Activated T-helper 17 cell treated with anti-CD3 and anti-CD28 coated beads, Interleukin-2, amount 50 U/mL, for 72 hours (primary cell): Measurements from ENCODE around the gene SYCE3. TPM values are rescaled to one million over a fixed set of nuclear protein-coding genes. Genes with fewer than 3 reads are reported as not detected.
"Not testable (repeated sequence)": the region's sequence is repeated elsewhere in the genome, so short reads cannot be mapped to it uniquely, and the experiment has no call there.

ENCODE experiments used
- ATAC-seq: fragments of 150-1000 bp; cut with Tn5 transposase; replicated peaks from 2 replicates; pipeline ENCODE4 v1.10.0; 2021; ENCODE audit warnings: mild to moderate bottlenecking, moderate library complexity
- H3K27ac Mint-ChIP-seq: one replicate; pipeline ENCODE4 v1.8.0; 2022; ENCODE audit warnings: mixed read lengths
- H3K27me3 Mint-ChIP-seq: one replicate; pipeline ENCODE4 v1.8.0; 2022; ENCODE audit warnings: mixed read lengths
- H3K36me3 Mint-ChIP-seq: one replicate; pipeline ENCODE4 v1.8.0; 2022; ENCODE audit warnings: low read depth, mild to moderate bottlenecking, mixed read lengths
- H3K4me1 Mint-ChIP-seq: one replicate; pipeline ENCODE4 v1.8.0; 2022; ENCODE audit warnings: mixed read lengths
- H3K4me3 Mint-ChIP-seq: one replicate; pipeline ENCODE4 v1.8.0; 2022; ENCODE audit warnings: mild to moderate bottlenecking, mixed read lengths
- H3K9me3 Mint-ChIP-seq: one replicate; pipeline ENCODE4 v1.8.0; 2022; ENCODE audit warnings: mixed read lengths
- total RNA-seq, 2 donors: library from RNA; stranded (reverse); gene quantifications; one replicate each; pipeline ENCODE4 v1.2.3, GENCODE V29; 2022

Gene SYCE3
- total RNA-seq, 2 donors from 2014 or later: 0.65 to 2.3 TPM

GRCh38 chr22:50520826-50521453 lies 41.8 kb downstream of the SYCE3 start:
- Mint-ChIP-seq H3K27me3 (no peaks in the 10 kb centered on the region), H3K4me1 (peaks cover 5% of the 10 kb centered on the region)

GRCh38 chr22:50520184-50520583 lies 42.5 kb downstream of the SYCE3 start:
- H3K36me3 Mint-ChIP-seq: peaks cover 77% of the 10 kb centered on the region
- not testable (repeated sequence) for H3K27me3 Mint-ChIP-seq, H3K27ac Mint-ChIP-seq, H3K4me3 Mint-ChIP-seq, H3K4me1 Mint-ChIP-seq, ATAC-seq, H3K9me3 Mint-ChIP-seq

More at GRCh38 chr22:50520826-50521453, 41.8 kb downstream of the SYCE3 start:
- Mint-ChIP-seq H3K4me3 (no peak overlapping the region), H3K36me3 (peaks cover 73% of the 10 kb centered on the region), H3K9me3 (no peaks in the 10 kb centered on the region), H3K27ac (no peak overlapping the region)
- ATAC-seq: no peak

- Mint-ChIP-seq H3K4me3 (no peak overlapping the region), H3K36me3 (peaks cover 75% of the 10 kb centered on the region), H3K27ac (no peak overlapping the region), H3K27me3 (no peaks in the 10 kb centered on the region), H3K4me1 (peaks cover 6% of the 10 kb centered on the region), H3K9me3 (no peaks in the 10 kb centered on the region)
- no peak for ATAC-seq
Observed at GRCh38 chr22:50519151-50519550, 43.6 kb downstream of the SYCE3 start.

GRCh38 chr22:50518606-50519005 lies 44.1 kb downstream of the SYCE3 start:
- ATAC-seq: no peak
- H3K4me1 Mint-ChIP-seq: peaks cover 6% of the 10 kb centered on the region
- H3K9me3 Mint-ChIP-seq: no peaks in the 10 kb centered on the region
- H3K27me3 Mint-ChIP-seq: no peaks in the 10 kb centered on the region
- H3K36me3 Mint-ChIP-seq: peaks cover 75% of the 10 kb centered on the region
- H3K4me3 Mint-ChIP-seq: no peak overlapping the region
- H3K27ac Mint-ChIP-seq: no peak overlapping the region

DNA sequence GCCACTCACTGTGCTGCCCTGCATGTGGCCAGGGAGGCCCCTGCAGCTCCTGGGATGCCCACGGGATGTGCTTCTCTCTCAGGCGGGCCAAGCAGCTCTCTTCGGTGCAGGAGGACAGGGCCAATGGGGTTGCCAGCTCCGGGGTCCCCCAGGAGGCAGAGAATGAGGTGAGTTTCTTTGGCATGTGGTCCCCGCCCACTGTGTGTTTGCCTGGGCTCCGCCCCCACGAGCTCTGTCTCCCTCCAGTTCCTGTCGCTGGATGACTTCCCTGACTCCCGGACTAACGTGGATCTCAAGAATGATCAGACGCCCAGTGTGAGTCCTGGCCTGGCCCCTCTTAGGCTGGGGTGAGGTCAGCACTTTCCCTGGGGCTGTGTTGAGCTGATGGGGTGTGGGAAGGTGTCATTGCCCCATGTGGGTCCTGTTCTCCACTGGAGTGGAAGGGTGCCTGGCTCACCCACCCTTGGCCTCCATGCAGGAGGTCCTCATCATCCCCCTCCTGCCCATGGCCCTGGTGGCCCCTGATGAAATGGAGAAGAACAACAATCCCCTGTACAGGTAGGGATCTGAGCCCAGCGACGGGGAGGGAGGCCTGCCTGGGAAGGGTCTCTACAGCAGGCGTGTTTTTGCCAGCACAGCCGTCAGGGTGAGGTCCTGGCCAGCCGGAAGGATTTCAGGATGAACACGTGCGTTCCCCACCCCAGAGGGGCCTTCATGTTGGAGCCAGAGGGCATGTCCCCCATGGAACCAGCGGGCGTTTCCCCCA lies 45.0 kb downstream of the SYCE3 start:
- H3K4me3 Mint-ChIP-seq: no peak overlapping the region
- peaks cover 77% of the 10 kb centered on the region for H3K36me3 Mint-ChIP-seq
- H3K27me3 Mint-ChIP-seq: no peaks in the 10 kb centered on the region
- H3K9me3 Mint-ChIP-seq: no peaks in the 10 kb centered on the region
- peaks cover 6% of the 10 kb centered on the region for H3K4me1 Mint-ChIP-seq
- ATAC-seq: no peak
- no peak overlapping the region for H3K27ac Mint-ChIP-seq

DNA sequence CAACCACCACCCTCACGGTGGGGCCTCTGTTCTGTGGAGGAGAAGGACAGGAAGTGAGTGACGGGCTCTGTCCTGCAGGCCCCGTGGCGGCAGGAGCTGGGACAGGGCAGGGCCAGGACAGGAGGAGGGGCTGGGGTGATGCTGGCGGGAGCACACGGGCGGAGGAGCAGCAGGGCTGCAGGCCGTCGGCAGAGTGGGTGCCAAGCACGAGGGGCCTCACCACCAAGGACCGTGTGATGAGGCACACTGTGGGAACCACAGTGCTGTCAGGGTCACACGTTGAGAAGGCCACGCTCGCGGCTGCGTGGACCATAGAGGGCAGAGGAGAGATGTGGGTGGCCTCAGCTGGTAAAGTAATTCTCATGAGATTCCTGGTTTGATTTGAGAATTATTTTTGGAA lies 45.8 kb downstream of the SYCE3 start:
- no peaks in the 10 kb centered on the region for H3K27me3 Mint-ChIP-seq
- no peak overlapping the region for H3K27ac Mint-ChIP-seq
- no peak for ATAC-seq
- H3K4me1 Mint-ChIP-seq: peaks cover 10% of the 10 kb centered on the region
- H3K9me3 Mint-ChIP-seq: no peaks in the 10 kb centered on the region
- H3K4me3 Mint-ChIP-seq: no peak overlapping the region
- peaks cover 85% of the 10 kb centered on the region for H3K36me3 Mint-ChIP-seq

DNA sequence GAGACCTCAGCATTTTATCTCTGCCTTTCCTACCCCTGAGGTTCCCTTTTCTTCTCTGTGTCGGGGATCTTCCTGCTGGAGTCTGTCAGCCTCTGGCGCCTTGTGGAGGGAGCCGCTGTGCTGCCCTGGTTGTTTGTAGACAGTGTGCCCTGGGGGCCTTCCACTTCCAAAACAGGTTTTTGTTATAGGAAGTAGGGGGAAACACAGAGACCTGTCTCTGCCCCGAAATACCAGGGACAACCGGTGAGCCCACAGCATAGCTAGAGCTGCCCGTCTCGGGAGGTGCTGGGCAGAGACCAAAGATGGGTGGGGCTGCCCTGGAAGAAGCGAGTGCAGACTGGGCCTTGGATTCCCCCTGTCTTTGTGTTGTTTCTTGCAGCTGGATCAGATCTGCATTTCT lies 46.7 kb downstream of the SYCE3 start:
- ATAC-seq: no peak
- no peak overlapping the region for H3K27ac Mint-ChIP-seq
- peaks cover 89% of the 10 kb centered on the region for H3K36me3 Mint-ChIP-seq
- H3K4me3 Mint-ChIP-seq: no peak overlapping the region
- no peaks in the 10 kb centered on the region for H3K27me3 Mint-ChIP-seq
- peaks cover 10% of the 10 kb centered on the region for H3K4me1 Mint-ChIP-seq
- H3K9me3 Mint-ChIP-seq: no peaks in the 10 kb centered on the region

GRCh38 chr22:50513175-50513574 lies 49.5 kb downstream of the SYCE3 start:
- ATAC-seq: no peak
- no peak overlapping the region for H3K27ac Mint-ChIP-seq
- H3K27me3 Mint-ChIP-seq: no peaks in the 10 kb centered on the region
- no peak overlapping the region for H3K4me3 Mint-ChIP-seq
- H3K9me3 Mint-ChIP-seq: no peaks in the 10 kb centered on the region
- peaks cover 21% of the 10 kb centered on the region for H3K4me1 Mint-ChIP-seq
- H3K36me3 Mint-ChIP-seq: peaks cover 77% of the 10 kb centered on the region

GRCh38 chr22:50508897-50509296 lies 53.8 kb downstream of the SYCE3 start:
- Mint-ChIP-seq H3K27ac (peak overlapping the region; percentile 94), H3K4me1 (peaks cover 14% of the 10 kb centered on the region), H3K27me3 (no peaks in the 10 kb centered on the region), H3K9me3 (no peaks in the 10 kb centered on the region), H3K36me3 (peaks cover 54% of the 10 kb centered on the region), H3K4me3 (peak overlapping the region; percentile 99)
- ATAC-seq: no peak

- peak within 1 kb of the TSS; percentile 99 for H3K4me3 Mint-ChIP-seq
- H3K27me3 Mint-ChIP-seq: no peaks in the 10 kb centered on the region
- H3K4me1 Mint-ChIP-seq: peaks cover 14% of the 10 kb centered on the region
- H3K9me3 Mint-ChIP-seq: no peaks in the 10 kb centered on the region
- H3K36me3 Mint-ChIP-seq: peaks cover 49% of the 10 kb centered on the region
- H3K27ac Mint-ChIP-seq: peak within 1 kb of the TSS; percentile 94
- peak; percentile 79 for ATAC-seq
Observed at GRCh38 chr22:50507991-50508884, 54.5 kb downstream of the SYCE3 start, which contains the start of gene NCAPH2. TSS of gene NCAPH2 (plus strand) at chr22:50508224. CDS start at chr22:50508338, 114 bp downstream.

DNA sequence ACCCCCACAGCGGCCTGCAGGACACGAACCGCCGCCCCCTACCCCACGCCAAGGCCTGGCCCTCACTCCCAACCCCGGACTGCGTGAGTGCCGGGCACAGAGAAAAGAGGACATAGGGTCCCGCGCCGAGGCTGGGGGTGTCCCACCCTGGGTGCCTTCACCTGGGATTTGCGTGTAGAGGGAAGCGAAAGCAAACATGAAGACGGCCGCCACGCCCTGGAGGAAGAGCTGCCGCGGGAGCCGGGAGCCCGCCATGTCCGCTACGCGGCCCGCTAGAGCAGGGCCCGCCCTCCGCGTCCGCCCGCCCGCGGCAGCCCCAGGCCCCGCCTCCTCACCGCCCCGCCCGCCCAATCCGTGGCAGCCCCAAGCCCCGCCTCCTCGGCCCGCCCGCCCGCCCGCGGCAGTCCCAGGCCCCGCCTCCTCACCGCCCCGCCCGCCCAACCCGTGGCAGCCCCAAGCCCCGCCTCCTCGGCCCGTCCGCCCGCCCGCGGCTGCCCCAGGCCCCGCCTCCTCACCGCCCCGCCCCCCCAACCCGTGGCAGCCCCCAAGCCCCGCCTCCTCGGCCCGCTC lies 55.2 kb downstream of the SYCE3 start, which contains the start of gene LMF2:
Gene LMF2, minus strand, starts transcription at position 282 of the 570 bp plus-strand sequence. Its CDS starts 27 bp downstream, at position 255.
- H3K36me3 Mint-ChIP-seq: peaks cover 44% of the 10 kb centered on the region
- H3K27me3 Mint-ChIP-seq: no peaks in the 10 kb centered on the region

GRCh38 chr22:50506611-50507420 lies 55.9 kb downstream of the SYCE3 start:
- no peak for ATAC-seq
- Mint-ChIP-seq H3K36me3 (peaks cover 37% of the 10 kb centered on the region), H3K27ac (peak overlapping the region; percentile 87), H3K9me3 (no peaks in the 10 kb centered on the region), H3K4me3 (peak overlapping the region; percentile 91), H3K27me3 (no peaks in the 10 kb centered on the region), H3K4me1 (peaks cover 11% of the 10 kb centered on the region)

More for the DNA sequence above, 55.2 kb downstream of the SYCE3 start, which contains the start of gene LMF2:
- H3K4me3 Mint-ChIP-seq: peak within 1 kb of the TSS; percentile 99
- H3K9me3 Mint-ChIP-seq: no peaks in the 10 kb centered on the region
- peaks cover 14% of the 10 kb centered on the region for H3K4me1 Mint-ChIP-seq
- H3K27ac Mint-ChIP-seq: peak within 1 kb of the TSS; percentile 94
- ATAC-seq: peak; percentile 84

- Mint-ChIP-seq H3K27me3 (no peaks in the 10 kb centered on the region), H3K9me3 (no peaks in the 10 kb centered on the region), H3K36me3 (peaks cover 31% of the 10 kb centered on the region), H3K27ac (no peak overlapping the region), H3K4me3 (peak overlapping the region; percentile 91), H3K4me1 (peaks cover 11% of the 10 kb centered on the region)
- no peak for ATAC-seq
Observed at GRCh38 chr22:50505776-50506610, 56.7 kb downstream of the SYCE3 start.
